Islet of Langerhans (tissue), 1 donor: ENCODE results near the gene CACNA1F.

Source experiments
- FAIRE-seq: peaks from one replicate; lab custom pipeline; 2011; peaks lifted over from hg19 to GRCh38; lab: Jason Lieb, UNC

The CACNA1F gene

DNA sequence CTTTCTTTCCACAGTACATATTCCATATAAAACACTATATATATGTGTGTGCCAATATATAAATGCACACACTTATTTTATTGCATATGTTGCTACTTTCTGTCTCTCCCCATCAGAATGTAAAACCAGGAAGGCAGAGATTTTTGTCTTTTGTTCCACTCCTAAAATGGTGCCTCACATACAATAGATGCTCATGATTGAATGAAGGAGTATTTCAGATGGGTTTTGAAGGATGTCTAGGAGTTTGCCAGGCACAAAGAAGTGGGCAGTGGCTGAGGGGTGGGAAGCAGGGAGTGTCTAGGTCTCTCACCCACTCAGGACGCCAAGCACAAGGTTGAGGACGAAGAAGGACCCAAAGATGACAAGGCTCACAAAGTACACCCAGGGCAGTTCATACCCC is 5.4 kb downstream of the CACNA1F start:
- no peak for FAIRE-seq

- FAIRE-seq: no peak
Observed at GRCh38 chrX:49226946-49227345, 6.2 kb downstream of the CACNA1F start.

DNA sequence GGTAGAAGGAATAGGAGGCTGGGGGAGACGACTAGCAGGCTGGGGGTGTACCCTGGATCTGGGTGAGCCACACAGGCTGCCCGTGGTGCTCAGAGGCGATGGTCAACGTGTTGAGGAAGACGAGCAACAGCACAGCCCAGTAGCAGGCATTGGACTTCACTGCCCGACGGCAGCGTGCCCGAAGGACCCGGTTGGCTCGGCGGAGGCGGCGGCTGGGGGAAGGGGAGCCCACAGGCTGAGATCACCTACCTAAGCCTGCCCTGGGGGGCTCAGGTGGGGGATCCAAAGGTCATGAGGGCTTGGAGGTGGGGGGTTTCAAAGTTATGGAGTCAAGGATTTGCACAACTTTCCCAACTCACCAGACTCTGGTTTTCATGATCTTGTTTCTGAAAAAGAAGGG is 7.3 kb downstream of the CACNA1F start:
- no peak for FAIRE-seq

DNA sequence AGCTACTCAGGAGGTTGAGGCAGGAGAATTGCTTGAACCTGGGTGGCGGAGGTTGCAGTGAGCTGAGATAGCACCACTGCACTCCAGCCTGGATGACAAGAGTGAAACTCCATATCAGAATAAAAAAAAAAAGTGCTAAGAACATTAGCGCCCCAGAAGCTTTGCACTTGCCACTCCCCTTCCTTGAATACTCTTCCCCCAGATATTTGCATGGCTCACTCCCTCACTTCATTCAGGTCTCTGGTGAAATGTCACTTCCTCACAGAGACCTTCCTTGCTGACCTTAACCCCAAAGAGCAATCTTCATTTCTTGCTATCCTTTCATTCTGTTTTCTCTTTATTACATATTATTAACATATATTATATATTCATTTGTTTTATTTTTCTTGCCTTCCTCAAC is 11.3 kb downstream of the CACNA1F start:
- no peak for FAIRE-seq

DNA sequence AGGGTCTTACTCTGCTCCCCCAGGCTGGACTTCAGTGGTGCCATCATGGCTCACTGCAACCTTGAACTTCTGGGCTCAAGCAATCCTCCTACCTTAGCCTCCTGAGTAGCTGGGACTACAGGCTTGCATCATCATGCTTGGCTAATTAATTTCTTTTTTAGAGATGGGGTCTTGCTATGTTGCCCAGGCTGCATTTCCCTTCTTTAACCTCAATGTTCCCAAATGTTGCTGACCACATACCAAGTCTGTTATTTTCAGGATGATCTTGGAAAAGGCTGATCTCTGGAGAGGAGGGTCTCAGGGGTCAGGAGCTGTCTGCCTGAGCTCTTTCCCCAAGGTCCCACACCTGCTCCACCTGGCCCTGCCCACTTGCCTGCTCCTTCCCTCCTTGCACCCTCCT is 13.0 kb downstream of the CACNA1F start:
- FAIRE-seq: no peak

GRCh38 chrX:49214996-49215526 is 18.1 kb downstream of the CACNA1F start:
- no peak for FAIRE-seq

DNA sequence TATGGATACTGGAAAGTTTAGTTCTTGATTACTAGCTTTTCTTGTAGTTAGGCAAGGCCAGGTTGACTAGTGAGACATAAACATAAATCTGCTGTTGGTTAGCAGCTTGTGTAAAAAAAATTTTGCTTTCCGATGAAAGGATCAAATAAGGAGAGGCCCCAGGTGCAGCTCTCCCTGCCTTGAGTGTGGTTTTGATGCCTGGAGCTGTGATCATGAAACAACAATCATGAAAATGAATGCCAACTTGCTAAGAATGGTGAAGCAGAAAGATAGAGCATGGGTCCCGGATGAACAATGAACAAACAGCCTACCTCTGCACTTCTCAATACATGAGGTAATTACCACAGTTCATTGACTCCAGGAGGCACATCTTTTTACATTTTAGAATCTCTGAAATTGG is 18.7 kb downstream of the CACNA1F start:
- no peak for FAIRE-seq

- FAIRE-seq: no peak
Observed at GRCh38 chrX:49212861-49213260, 20.3 kb downstream of the CACNA1F start.

GRCh38 chrX:49212209-49212608 is 20.9 kb downstream of the CACNA1F start:
- FAIRE-seq: no peak

- no peak for FAIRE-seq
Observed at GRCh38 chrX:49211074-49211473, 22.1 kb downstream of the CACNA1F start.

DNA sequence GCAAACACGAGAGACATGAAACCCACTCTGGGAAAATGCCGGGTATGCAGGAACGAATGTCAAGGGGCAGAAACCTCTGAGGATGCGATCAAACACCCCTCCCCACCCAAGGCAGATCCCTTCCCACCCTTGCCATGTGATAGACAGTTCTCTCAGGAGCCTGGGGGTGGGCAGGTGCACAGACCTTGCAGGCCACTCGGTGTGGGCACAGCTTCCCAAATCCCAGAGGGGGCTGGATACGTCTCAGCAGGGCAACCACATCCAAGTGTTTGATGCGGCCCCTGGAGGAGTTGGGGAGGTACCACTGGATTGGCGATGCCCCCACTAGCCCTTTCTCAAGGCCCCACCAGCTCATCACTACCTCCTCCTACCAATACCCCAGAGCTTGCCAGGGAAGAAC is 22.7 kb downstream of the CACNA1F start:
- FAIRE-seq: no peak

DNA sequence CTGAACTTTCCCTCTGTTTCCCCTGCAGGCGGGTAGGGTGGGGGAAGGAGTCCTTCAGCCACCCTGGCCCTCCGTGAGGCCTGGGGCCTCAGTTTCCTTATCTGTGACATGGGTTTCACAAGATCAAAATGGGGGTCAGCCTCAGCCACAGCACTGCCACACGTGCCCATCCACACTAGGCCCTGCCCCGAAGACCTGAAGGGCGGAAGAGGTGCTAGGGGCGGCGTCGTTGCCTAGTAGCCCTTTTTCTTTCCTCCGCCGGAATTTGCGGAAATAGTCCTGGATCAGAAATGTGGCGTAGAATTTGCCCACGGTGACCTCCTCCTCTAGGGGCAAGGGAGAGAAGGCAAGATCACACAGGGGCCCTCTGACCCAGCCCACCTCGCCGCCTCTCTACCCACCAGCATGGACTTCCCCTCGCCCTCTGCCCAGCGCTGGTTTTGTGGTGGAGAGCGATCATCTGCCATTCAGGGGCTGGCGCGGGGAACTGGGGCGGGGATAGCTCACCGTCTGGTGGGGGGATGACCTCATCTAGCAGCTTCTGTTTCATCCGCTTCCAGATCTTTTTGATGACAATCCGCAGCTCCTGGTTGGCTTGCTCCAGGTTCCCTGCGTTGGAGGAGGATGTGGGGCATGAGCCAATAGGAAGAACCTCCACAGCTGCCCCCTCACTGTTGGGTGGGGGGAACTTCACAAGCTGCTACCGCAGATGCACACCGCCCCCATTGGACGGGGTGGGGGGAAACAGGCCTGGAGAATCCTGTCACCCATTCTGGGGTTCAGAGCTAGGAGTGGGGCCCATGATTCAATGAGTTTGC is 23.5 kb downstream of the CACNA1F start:
- no peak for FAIRE-seq

DNA sequence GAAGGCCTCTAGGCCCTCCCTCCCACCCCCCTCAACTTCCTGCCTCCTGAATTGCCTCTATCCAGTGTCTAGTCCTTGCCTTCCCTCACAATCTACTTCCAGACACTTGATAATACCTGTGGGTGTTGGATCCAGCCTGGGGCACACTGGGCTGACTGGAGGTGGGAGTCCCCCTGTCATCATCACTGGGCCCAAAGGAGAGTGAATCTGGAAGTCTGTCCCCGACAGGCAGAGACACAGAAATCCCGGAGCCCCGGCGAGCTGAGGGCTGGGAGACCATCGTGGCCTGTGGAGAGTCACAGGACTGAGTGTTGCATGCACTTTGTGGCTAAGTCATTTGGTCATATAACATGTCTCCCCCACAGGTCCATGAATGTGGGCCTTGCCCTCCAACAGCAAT is 24.7 kb downstream of the CACNA1F start:
- no peak for FAIRE-seq

DNA sequence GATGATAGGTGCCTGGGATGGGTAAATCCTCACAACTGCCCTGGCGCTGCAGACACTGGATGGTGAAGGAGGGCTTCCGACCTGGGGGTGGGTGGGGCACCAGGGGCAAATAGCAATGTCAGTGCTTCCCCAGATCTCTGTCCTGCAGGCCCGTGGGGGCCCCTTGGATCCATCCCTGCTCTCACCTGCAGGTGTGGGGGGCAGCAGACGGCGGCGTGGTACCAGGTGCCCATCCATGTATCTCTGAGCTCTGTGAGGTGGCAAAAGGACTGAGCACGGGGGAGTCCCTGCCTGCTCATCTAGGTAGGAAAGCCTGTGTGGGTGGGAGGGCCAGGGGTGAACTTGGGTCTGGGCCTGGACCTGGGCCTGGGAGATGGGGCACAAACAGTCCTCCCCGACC is 26.6 kb downstream of the CACNA1F start:
- no peak for FAIRE-seq

DNA sequence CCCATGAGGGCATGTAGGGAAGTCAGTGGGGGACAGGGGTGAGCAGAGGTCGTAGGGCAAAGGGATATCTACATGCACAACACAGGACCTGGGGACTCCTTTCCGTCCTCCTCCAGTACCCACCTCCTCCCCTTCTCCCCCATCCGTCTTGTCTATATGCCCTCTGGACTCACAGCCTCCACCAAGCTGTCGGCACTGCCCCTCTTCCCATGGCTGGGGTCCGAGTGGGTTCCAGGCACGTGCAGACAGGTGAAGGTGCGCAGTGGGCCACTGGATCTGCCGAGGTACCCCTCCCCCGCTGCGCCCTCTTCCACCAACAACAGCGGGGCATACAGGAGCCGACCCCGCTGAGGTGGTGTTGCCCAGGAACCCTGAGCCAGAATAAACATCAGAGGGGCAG is 27.7 kb downstream of the CACNA1F start:
- FAIRE-seq: no peak

- no peak for FAIRE-seq
Observed at GRCh38 chrX:49204709-49205108, 28.4 kb downstream of the CACNA1F start.

- no peak for FAIRE-seq
Observed at GRCh38 chrX:49204017-49204416, 29.1 kb downstream of the CACNA1F start.

- no peak for FAIRE-seq
Observed at GRCh38 chrX:49203536-49203935, 29.6 kb downstream of the CACNA1F start.

DNA sequence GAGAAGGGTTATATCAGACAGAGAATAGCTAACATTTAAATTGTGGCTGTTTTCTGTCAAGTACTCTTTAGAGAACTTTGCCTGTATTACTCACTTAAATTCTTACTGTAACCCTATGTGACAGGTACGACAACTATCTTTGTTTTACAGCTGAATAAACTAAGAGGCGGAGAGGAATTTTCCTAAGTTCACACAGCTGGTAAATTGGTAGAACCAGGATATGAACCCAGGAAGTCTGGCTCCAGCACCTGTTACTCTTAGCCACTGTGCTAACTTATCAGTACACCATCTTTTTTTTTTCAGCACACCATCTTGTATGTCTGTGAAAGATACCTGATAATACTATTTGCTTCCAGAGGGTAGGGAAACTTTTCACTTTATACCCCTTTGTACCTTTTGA is 31.1 kb downstream of the CACNA1F start:
- FAIRE-seq: no peak

DNA sequence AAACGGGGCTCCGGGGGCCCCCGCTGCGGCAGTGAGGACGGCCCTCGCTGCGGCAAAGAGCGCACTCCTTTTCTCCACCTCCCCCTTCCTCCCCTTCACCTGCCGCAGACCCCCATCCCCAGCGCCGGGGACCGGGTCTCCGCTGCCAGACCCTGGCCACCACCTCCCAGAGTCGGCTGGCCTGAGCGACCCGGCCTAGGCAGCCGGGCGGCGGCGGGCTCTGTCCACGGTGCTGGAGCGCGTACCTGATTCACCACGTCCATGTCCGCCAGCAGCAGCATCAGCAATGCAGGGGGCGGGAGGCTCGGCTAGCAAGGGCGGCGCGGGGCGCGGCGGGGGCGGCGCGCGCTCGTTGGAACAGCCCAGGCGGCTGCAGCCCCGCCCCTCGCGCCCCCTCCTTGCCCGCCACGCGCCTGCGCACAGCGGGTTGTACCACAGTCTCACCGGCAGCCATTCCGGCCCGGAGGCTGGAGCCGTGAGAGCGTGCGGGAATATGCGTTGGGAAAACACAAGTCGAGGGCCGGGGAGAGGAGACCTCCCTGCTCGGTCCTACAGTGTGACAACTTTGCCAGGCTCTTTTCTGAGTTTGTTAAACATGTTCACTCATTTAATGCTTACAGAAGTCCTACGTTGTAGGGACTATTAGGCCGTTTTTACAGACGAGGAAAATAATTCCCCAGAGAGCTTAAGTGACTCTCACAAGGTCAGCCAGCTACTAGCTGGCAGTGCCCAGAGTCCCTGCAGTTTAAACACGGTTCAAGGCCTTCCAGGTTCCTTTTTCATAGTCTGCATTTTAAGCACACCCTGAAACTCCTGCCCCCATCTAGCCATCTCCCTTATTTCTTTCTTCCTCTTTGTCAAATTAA is 33.0 kb downstream of the CACNA1F start, which contains the start of gene SYP:
SYP (minus strand) TSS at position 288 of the 866 bp plus-strand sequence; CDS start at position 281, 7 bp downstream.
- FAIRE-seq: no peak

DNA sequence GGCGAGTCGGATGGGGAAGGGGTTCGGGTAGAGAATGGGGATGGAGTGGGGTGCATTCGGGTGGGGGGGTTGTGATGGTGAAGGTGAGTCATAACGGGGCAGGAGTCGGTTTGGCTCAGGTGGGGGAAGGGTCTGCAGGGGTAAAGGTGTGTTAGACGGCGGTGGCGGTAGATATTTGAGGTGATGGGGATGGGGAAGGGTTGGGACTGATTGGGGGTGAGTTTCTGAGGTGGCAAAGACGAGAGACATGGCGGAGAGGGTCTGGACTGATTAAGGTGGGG is 33.9 kb downstream of the CACNA1F start:
- no peak for FAIRE-seq

- FAIRE-seq: no peak
Observed at GRCh38 chrX:49198540-49199314, 34.4 kb downstream of the CACNA1F start.
